Measurements from ENCODE around the gene CACNA2D1. TPM values are rescaled to one million over a fixed set of nuclear protein-coding genes. Genes with fewer than 3 reads are reported as not detected.

Gene CACNA2D1
- total RNA-seq, 4 donors from 2014 or later, result 30.6 to 60.0 (median 45.7) TPM

GRCh38 chr7:82257118-82257695 is 186.4 kb downstream of the CACNA2D1 start:
- 79% methylated on average over 2 of the region's 2 CpGs for WGBS

GRCh38 chr7:82255706-82256105 is 187.9 kb downstream of the CACNA2D1 start:
- TF ChIP-seq, protein P1, sequence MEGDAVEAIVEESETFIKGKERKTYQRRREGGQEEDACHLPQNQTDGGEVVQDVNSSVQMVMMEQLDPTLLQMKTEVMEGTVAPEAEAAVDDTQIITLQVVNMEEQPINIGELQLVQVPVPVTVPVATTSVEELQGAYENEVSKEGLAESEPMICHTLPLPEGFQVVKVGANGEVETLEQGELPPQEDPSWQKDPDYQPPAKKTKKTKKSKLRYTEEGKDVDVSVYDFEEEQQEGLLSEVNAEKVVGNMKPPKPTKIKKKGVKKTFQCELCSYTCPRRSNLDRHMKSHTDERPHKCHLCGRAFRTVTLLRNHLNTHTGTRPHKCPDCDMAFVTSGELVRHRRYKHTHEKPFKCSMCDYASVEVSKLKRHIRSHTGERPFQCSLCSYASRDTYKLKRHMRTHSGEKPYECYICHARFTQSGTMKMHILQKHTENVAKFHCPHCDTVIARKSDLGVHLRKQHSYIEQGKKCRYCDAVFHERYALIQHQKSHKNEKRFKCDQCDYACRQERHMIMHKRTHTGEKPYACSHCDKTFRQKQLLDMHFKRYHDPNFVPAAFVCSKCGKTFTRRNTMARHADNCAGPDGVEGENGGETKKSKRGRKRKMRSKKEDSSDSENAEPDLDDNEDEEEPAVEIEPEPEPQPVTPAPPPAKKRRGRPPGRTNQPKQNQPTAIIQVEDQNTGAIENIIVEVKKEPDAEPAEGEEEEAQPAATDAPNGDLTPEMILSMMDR (IDR thresholded peaks at IDR 0.05), result no peak
- TF ChIP-seq EP300 (IDR thresholded peaks at IDR 0.05), result no peak
- TF ChIP-seq POLR2A (IDR thresholded peaks at IDR 0.05; ENCODE audit: low read depth), result no peak
- no peak for TF ChIP-seq POLR2AphosphoS5 (IDR thresholded peaks at IDR 0.05)
- H3K36me3 ChIP-seq, result no peaks in the 10 kb centered on the region
- no peak overlapping the region for H3K27ac ChIP-seq (replicated peaks in 1 of 4)
- WGBS, result 98% methylated on average over 3 of the region's 3 CpGs
- no peaks in the 10 kb centered on the region for H3K27me3 ChIP-seq
- no peaks in the 10 kb centered on the region for H3K9me3 ChIP-seq
- no peak for DNase-seq (ENCODE audit: extremely low spot score)
- intact Hi-C loops (cut with DNase I), result no loop called here
- H3K4me3 ChIP-seq, result no peak overlapping the region
- peaks cover 14 to 23% (median 19%) of the 10 kb centered on the region in 4 donors for H3K4me1 ChIP-seq

More at GRCh38 chr7:82257118-82257695, 186.4 kb downstream of the CACNA2D1 start:
- intact Hi-C loops (cut with DNase I), result no loop called here
- no peaks in the 10 kb centered on the region for H3K36me3 ChIP-seq
- no peaks in the 10 kb centered on the region for H3K27me3 ChIP-seq
- H3K4me3 ChIP-seq, result no peak overlapping the region
- TF ChIP-seq POLR2A (IDR thresholded peaks at IDR 0.05; ENCODE audit: low read depth), result no peak
- TF ChIP-seq, protein P1 (IDR thresholded peaks at IDR 0.05), result no peak
- no peak for TF ChIP-seq EP300 (IDR thresholded peaks at IDR 0.05)
- TF ChIP-seq POLR2AphosphoS5 (IDR thresholded peaks at IDR 0.05), result no peak
- H3K4me1 ChIP-seq, result peaks cover 14 to 23% (median 19%) of the 10 kb centered on the region in 4 donors
- no peak for DNase-seq (ENCODE audit: extremely low spot score)
- H3K9me3 ChIP-seq, result no peaks in the 10 kb centered on the region
- H3K27ac ChIP-seq (replicated peaks in 1 of 4), result peak overlapping the region in 2 of 4 donors; percentile 25 to 42

DNA sequence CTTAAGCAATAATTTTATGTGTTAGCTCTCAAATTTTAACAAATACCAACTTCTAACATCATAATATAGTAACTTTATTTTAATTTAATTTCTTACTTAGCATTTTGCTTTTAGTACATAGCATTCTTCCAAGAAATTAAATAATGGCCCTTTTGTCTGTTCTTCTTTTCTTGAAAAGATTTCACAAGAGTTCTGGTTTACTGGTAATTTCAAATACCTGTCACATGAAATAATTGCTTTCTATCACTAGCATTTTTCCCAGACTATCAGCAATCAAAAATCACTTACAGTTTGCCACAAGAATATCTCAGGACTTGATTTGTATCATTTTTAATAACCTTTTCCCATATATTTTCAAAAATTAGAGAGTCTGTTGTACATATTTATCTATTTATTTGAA is 193.0 kb downstream of the CACNA2D1 start:
- H3K4me1 ChIP-seq, result peaks cover 0 to 4% (median 0%) of the 10 kb centered on the region in 4 donors
- H3K27ac ChIP-seq (replicated peaks in 1 of 4), result no peak overlapping the region
- H3K36me3 ChIP-seq, result no peaks in the 10 kb centered on the region
- no peak for DNase-seq (ENCODE audit: extremely low spot score)
- TF ChIP-seq POLR2AphosphoS5 (IDR thresholded peaks at IDR 0.05) (no peak), POLR2A (IDR thresholded peaks at IDR 0.05; ENCODE audit: low read depth) (no peak), EP300 (IDR thresholded peaks at IDR 0.05) (no peak)
- TF ChIP-seq, protein P1 (IDR thresholded peaks at IDR 0.05), result no peak
- intact Hi-C loops (cut with DNase I), result no loop called here
- H3K9me3 ChIP-seq, result no peaks in the 10 kb centered on the region
- no peak overlapping the region for H3K4me3 ChIP-seq
- H3K27me3 ChIP-seq, result no peaks in the 10 kb centered on the region

GRCh38 chr7:82249979-82250378 is 193.6 kb downstream of the CACNA2D1 start:
- intact Hi-C loops (cut with DNase I), result no loop called here
- Histone ChIP-seq H3K4me3 (no peak overlapping the region), H3K4me1 (peaks cover 0 to 4% (median 0%) of the 10 kb centered on the region in 4 donors), H3K9me3 (no peaks in the 10 kb centered on the region), H3K27ac (replicated peaks in 1 of 4) (no peak overlapping the region), H3K36me3 (no peaks in the 10 kb centered on the region), H3K27me3 (no peaks in the 10 kb centered on the region)
- DNase-seq (ENCODE audit: extremely low spot score), result no peak
- 94% methylated on average over 2 of the region's 2 CpGs for WGBS
- TF ChIP-seq EP300 (IDR thresholded peaks at IDR 0.05) (no peak), POLR2AphosphoS5 (IDR thresholded peaks at IDR 0.05) (no peak), POLR2A (IDR thresholded peaks at IDR 0.05; ENCODE audit: low read depth) (no peak)
- TF ChIP-seq, protein P1 (IDR thresholded peaks at IDR 0.05), result no peak
